T-cell (primary cell): Measurements from ENCODE around the gene FADS2. TPM values are rescaled to one million over a fixed set of nuclear protein-coding genes. Genes with fewer than 3 reads are reported as not detected.
"Not testable (repeated sequence)": the region's sequence is repeated elsewhere in the genome, so short reads cannot be mapped to it uniquely, and the experiment has no call there.

Source experiments
- ATAC-seq, 4 experiments: fragments of 200-7000 bp in 3 of 4; fragments of 150-1000 bp in 1 of 4; cut with Tn5 transposase; replicated peaks in 1 of 4; 1 replicate in 3 of 4; 2 replicates in 1 of 4; pipeline ENCODE4 v1.10.0; 2021; ENCODE audit warnings: moderate library complexity in 3 of 4, mild to moderate bottlenecking in 2 of 4, moderate number of reproducible peaks in 1 of 4
- CTCF ChIA-PET, 2 donors: fragments of 300-600 bp; sonication (Branson Sonifier 250); formaldehyde crosslinking; loops; one replicate each; lab custom pipeline; 2022; ENCODE audit warnings: antibody characterized with exemption in 2 of 2; lab: Charles Lee
- POLR2A ChIA-PET, 2 donors: fragments of 300-600 bp; sonication (Branson Sonifier 250); formaldehyde crosslinking; loops; one replicate each; lab custom pipeline; 2022; ENCODE audit warnings: antibody characterized with exemption in 2 of 2; lab: Charles Lee
- DNase-seq, 35 experiments: peaks; one replicate each; pipeline versions ENCODE4 v3.0.0 to v3.0.0-alpha.2; 2013 to 2023
- H3K27ac ChIP-seq: one replicate; pipeline ENCODE4 v1.5.1; 2013; ENCODE audit warnings: low read length
- H3K27me3 ChIP-seq, 2 experiments: replicated peaks in 1 of 2; 1 replicate in 1 of 2; 2 replicates in 1 of 2; pipeline versions ENCODE4 v1.6.1 to v1.7.0; 2013; ENCODE audit warnings: low read length in 1 of 2, mixed read lengths in 1 of 2; ENCODE audit not compliant: control insufficient read depth in 2 of 2, insufficient read depth in 2 of 2; ENCODE audit errors: extremely low read depth in 1 of 2
- H3K36me3 ChIP-seq, 2 donors: 1 replicate in 1 of 2; 2 replicates in 1 of 2; pipeline versions ENCODE4 v1.6.1 to v1.7.0; 2013; ENCODE audit warnings: low read length in 1 of 2; ENCODE audit not compliant: control insufficient read depth in 2 of 2, insufficient read depth in 1 of 2; ENCODE audit errors: extremely low read depth in 1 of 2
- H3K4me1 ChIP-seq, 2 experiments: 1 replicate in 1 of 2; 2 replicates in 1 of 2; pipeline versions ENCODE4 v1.6.1 to v1.7.0; 2013; ENCODE audit warnings: low read length in 2 of 2, mixed read lengths in 1 of 2; ENCODE audit not compliant: insufficient read depth in 2 of 2, control insufficient read depth in 1 of 2; ENCODE audit errors: extremely low read depth in 1 of 2
- H3K4me3 ChIP-seq, 2 donors: 1 replicate in 1 of 2; 2 replicates in 1 of 2; pipeline versions ENCODE4 v1.5.1 to v1.7.0; 2013; ENCODE audit warnings: mild to moderate bottlenecking in 2 of 2, low read length in 1 of 2, moderate library complexity in 1 of 2; ENCODE audit not compliant: control insufficient read depth in 1 of 2; ENCODE audit errors: extremely low read depth in 1 of 2
- H3K9me3 ChIP-seq: 2 replicates; pipeline ENCODE4 v1.7.0; 2013
- H3K27ac Mint-ChIP-seq, 2 donors: one replicate each; pipeline ENCODE4 v1.8.0; 2020 to 2021; ENCODE audit warnings: mild to moderate bottlenecking in 2 of 2, mixed read lengths in 2 of 2
- H3K27me3 Mint-ChIP-seq, 2 donors: one replicate each; pipeline ENCODE4 v1.8.0; 2021 to 2022; ENCODE audit warnings: mixed read lengths in 2 of 2
- H3K36me3 Mint-ChIP-seq: one replicate; pipeline ENCODE4 v1.8.0; 2021; ENCODE audit warnings: mixed read lengths
- H3K4me1 Mint-ChIP-seq, 3 donors: one replicate each; pipeline ENCODE4 v1.8.0; 2020 to 2022; ENCODE audit warnings: mixed read lengths in 3 of 3, mild to moderate bottlenecking in 1 of 3
- H3K4me3 Mint-ChIP-seq, 3 donors: one replicate each; pipeline ENCODE4 v1.8.0; 2020 to 2022; ENCODE audit warnings: mild to moderate bottlenecking in 3 of 3, mixed read lengths in 3 of 3, moderate library complexity in 3 of 3
- H3K9me3 Mint-ChIP-seq, 3 donors: one replicate each; pipeline ENCODE4 v1.8.0; 2020 to 2022; ENCODE audit warnings: mixed read lengths in 3 of 3
- WGBS: methylation state at CpG from one replicate; pipeline ENCODE4 v1.1.5; 2013; ENCODE audit warnings: missing lambda C conversion rate; ENCODE audit not compliant: insufficient coverage; 5-methylcytosine and 5-hydroxymethylcytosine counted together
- total RNA-seq, 35 experiments: library from RNA in 6 of 35; stranded (reverse) in 6 of 35; fragments of 120-200 nt in 1 of 35; gene quantifications; one replicate each; pipeline versions ENCODE4 v1.2.1 to v1.2.4 and lab custom pipeline; 2013 to 2026

FADS2 gene
- total RNA-seq, 5 donors from 2014 or later (not counting 1 experiment from before 2014, with no cell fraction given): 1.9 to 20.9 (median 2.7) TPM

DNA sequence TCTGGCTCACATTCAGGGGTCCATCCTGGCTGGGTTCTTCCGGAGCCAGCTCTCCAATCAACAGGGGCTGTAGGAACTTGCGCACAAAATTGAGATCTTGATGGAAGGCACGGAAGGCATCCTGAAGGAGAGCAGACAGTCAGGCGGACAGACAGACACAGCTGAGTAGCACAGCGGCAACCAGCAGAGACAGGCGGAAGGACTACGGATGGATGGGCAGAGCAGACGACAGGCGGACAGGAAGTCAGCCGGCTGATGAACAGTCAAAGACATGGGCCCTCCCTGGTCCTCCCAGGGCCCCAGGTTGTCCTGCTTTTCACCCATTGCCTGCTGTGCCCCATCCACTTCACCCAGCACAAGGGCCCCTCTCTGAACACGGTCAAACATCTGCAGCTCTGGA lies 51.9 kb downstream of the FADS2 start:
- Mint-ChIP-seq H3K27ac (no peak overlapping the region), H3K9me3 (no peaks in the 10 kb centered on the region), H3K4me3 (no peak overlapping the region), H3K36me3 (no peaks in the 10 kb centered on the region), H3K4me1 (peaks cover 0 to 4% (median 0%) of the 10 kb centered on the region in 3 donors), H3K27me3 (no peaks in the 10 kb centered on the region)
- no peaks in the 10 kb centered on the region for H3K27me3 ChIP-seq
- DNase-seq (no peak), ATAC-seq (no peak)
- no peak overlapping the region for H3K27ac ChIP-seq
- no peaks in the 10 kb centered on the region for H3K9me3 ChIP-seq
- ChIA-PET CTCF (no interaction called here), POLR2A (no interaction called here)
- no peak overlapping the region for H3K4me3 ChIP-seq
- H3K4me1 ChIP-seq: no peaks in the 10 kb centered on the region
- no peaks in the 10 kb centered on the region for H3K36me3 ChIP-seq
- WGBS: 88% methylated on average over 9 of the region's 11 CpGs

DNA sequence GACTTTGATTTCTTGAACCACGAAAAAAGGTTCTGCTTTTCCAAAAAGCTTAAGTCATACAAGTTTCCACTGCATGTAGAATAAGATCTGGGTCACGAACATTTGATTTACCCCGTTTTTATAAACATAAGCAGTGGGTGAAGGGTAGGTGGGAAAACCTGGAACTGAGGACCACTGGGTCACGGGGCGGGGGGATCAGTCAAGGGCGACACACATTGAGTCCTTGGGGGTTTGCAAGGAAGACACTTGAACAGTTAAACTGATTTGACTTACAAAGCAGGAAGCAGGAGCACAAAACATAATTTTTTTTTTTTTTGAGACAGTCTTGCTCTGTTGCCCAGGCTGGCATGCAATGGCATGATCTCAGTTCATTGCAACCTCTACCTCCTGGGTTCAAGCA lies 52.4 kb downstream of the FADS2 start:
- Histone ChIP-seq H3K4me1 (no peaks in the 10 kb centered on the region), H3K4me3 (no peak overlapping the region), H3K27ac (no peak overlapping the region), H3K27me3 (no peaks in the 10 kb centered on the region), H3K9me3 (no peaks in the 10 kb centered on the region), H3K36me3 (no peaks in the 10 kb centered on the region)
- no peak for DNase-seq
- Mint-ChIP-seq H3K36me3 (no peaks in the 10 kb centered on the region), H3K27ac (no peak overlapping the region), H3K27me3 (no peaks in the 10 kb centered on the region), H3K9me3 (no peaks in the 10 kb centered on the region), H3K4me1 (peaks cover 0 to 4% (median 0%) of the 10 kb centered on the region in 3 donors), H3K4me3 (no peak overlapping the region)
- CTCF ChIA-PET: no interaction called here
- WGBS: 92% methylated on average over 3 of the region's 6 CpGs
- POLR2A ChIA-PET: no interaction called here
- ATAC-seq: no peak

DNA sequence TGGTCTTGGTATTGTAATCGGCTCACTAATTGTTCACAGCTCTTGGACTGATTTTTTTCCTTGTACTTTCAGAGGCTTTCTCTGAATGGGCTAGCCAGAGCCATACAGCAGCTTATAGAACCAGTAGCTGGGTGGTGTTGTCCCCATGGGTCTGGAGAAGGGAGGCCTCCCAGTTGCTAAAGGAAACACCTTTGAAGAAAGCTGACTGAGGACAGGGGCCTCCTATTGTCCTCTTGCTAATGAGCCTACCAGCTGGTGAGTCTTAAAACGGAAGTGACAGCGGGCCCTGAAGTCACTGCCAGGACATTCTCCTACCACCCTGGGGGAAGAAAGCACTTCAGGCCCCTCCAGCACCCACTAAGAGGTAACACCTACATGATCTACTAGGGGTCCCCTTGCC lies 53.3 kb downstream of the FADS2 start:
- Mint-ChIP-seq H3K27ac (no peak overlapping the region), H3K27me3 (no peaks in the 10 kb centered on the region), H3K9me3 (no peaks in the 10 kb centered on the region), H3K36me3 (no peaks in the 10 kb centered on the region), H3K4me3 (no peak overlapping the region), H3K4me1 (peaks cover 0 to 4% (median 0%) of the 10 kb centered on the region in 3 donors)
- POLR2A ChIA-PET: no interaction called here
- peaks cover 0 to 5% of the 10 kb centered on the region in 2 experiments for H3K27me3 ChIP-seq
- WGBS: no CpG with 5 or more reads among the region's 3 CpGs
- no peak for ATAC-seq
- H3K36me3 ChIP-seq: no peaks in the 10 kb centered on the region
- no peak overlapping the region for H3K27ac ChIP-seq
- no peaks in the 10 kb centered on the region for H3K4me1 ChIP-seq
- CTCF ChIA-PET: interaction anchor here in 1 of 2 donors (1.1 to 1.2 kb wide), 2 partner anchors 17 to 84 kb away, joined by 3 to 6 read pairs; no protein-coding TSS in a partner anchor
- H3K4me3 ChIP-seq: no peak overlapping the region
- H3K9me3 ChIP-seq: no peaks in the 10 kb centered on the region
- DNase-seq: no peak

DNA sequence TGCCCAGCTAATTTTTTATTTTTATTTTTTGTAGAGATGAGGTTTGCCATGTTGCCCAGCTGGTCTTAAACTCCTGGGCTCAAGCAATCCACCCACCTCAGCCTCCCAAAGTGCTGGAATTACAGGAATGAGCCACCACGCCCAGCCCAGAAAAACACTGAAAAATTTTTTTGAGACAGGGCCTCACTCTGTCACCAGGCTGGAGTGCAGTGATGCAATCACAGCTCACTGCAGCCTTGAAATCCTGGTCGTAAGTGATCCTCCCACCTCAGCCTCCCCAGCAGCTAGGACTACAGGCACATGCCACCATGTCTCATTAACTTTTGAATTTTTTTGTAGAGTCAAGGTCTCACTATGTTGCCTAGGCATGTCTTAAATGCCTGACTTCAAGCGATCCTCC lies 54.2 kb downstream of the FADS2 start:
- H3K4me1 ChIP-seq, H3K27me3 ChIP-seq, H3K4me3 Mint-ChIP-seq, H3K27ac Mint-ChIP-seq, H3K9me3 Mint-ChIP-seq, H3K9me3 ChIP-seq, H3K36me3 Mint-ChIP-seq, POLR2A ChIA-PET, DNase-seq, H3K4me3 ChIP-seq, H3K27ac ChIP-seq, ATAC-seq, H3K4me1 Mint-ChIP-seq, H3K36me3 ChIP-seq, H3K27me3 Mint-ChIP-seq: not testable (repeated sequence)
- 93% methylated on average over 1 of the region's 3 CpGs for WGBS
- CTCF ChIA-PET: interaction anchor here in 1 of 2 donors (1.2 kb wide), 1 partner anchor 85 kb away, joined by 6 read pairs; no protein-coding TSS in a partner anchor

DNA sequence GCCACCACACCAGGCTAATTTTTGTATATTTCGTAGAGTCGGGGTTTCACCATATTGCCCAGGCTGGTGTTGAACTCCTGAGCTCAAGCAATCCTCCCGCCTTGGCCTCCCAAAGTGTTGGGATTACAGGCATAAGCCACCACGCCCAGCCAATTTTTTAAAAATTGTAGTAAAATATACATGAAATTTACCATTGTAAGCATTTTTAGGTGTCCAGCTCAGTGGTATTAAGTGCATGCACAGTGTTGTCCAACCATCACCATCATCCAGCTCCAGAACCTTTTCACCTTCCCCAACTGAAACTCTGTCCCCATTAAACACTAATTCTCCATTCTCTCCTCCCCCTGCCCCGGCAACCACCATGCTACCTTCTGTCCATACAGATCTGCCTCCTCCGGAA lies 54.8 kb downstream of the FADS2 start:
- Mint-ChIP-seq H3K36me3 (no peaks in the 10 kb centered on the region), H3K9me3 (no peaks in the 10 kb centered on the region), H3K27ac (no peak overlapping the region), H3K4me1 (peaks cover 0 to 4% (median 0%) of the 10 kb centered on the region in 3 donors), H3K4me3 (no peak overlapping the region), H3K27me3 (no peaks in the 10 kb centered on the region)
- Histone ChIP-seq H3K4me1 (no peaks in the 10 kb centered on the region), H3K27ac (no peak overlapping the region), H3K9me3 (no peaks in the 10 kb centered on the region), H3K36me3 (no peaks in the 10 kb centered on the region), H3K27me3 (peaks cover 0 to 5% of the 10 kb centered on the region in 2 experiments), H3K4me3 (no peak overlapping the region)
- no peak for DNase-seq
- whole genome bisulfite sequencing: 47% methylated on average over 2 of the region's 6 CpGs
- ATAC-seq: no peak
- ChIA-PET CTCF (no interaction called here), POLR2A (no interaction called here)

DNA sequence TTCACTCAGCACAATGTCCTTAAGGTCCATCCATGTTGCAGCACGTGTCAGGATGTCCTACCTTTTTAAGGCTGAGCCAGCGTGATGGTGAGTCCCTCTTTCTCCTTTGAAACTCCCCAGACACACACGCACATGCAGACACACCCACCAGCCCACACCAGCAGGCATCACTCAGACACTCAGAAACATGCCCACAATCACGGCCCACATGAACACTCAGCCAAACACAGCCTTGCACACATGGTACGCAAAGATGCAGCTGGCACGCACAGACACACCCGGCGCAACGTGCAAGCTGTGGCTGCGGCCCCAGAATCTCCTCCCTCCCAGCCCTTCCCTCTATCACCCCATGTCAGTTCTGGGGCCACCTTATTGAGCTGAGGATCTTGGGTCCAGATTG lies 55.2 kb downstream of the FADS2 start:
- Mint-ChIP-seq H3K36me3 (no peaks in the 10 kb centered on the region), H3K27ac (no peak overlapping the region), H3K27me3 (no peaks in the 10 kb centered on the region), H3K4me3 (no peak overlapping the region), H3K4me1 (peaks cover 0 to 4% (median 0%) of the 10 kb centered on the region in 3 donors), H3K9me3 (no peaks in the 10 kb centered on the region)
- no peaks in the 10 kb centered on the region for H3K4me1 ChIP-seq
- peaks cover 0 to 7% of the 10 kb centered on the region in 2 experiments for H3K27me3 ChIP-seq
- ChIA-PET POLR2A (no interaction called here), CTCF (no interaction called here)
- no peaks in the 10 kb centered on the region for H3K9me3 ChIP-seq
- H3K36me3 ChIP-seq: no peaks in the 10 kb centered on the region
- H3K4me3 ChIP-seq: no peak overlapping the region
- H3K27ac ChIP-seq: no peak overlapping the region
- WGBS: 87% methylated on average over 10 of the region's 10 CpGs
- DNase-seq: no peak
- no peak for ATAC-seq

DNA sequence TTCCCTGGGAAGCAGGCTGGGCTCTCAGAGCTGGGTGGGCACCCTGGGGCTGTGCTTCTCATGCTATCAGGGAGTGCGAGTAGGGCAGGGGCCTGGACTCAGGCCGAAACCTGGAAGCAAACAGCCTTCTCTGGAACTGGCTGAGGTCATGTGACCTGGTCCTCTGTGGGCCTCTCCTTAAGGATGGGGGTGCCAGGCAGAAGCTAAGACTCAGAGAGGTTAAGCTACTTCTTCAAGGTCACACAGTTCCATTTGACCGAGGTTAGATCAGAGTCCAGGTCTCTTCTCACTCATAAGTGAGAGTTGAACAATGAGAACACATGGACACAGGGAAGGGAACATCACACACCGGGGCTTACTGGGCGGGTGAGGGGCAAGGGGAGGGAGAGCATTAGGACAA lies 55.8 kb downstream of the FADS2 start:
- WGBS: 82% methylated on average over 5 of the region's 5 CpGs
- Histone ChIP-seq H3K27ac (no peak overlapping the region), H3K4me1 (no peaks in the 10 kb centered on the region), H3K4me3 (no peak overlapping the region), H3K36me3 (no peaks in the 10 kb centered on the region), H3K27me3 (peaks cover 0 to 8% of the 10 kb centered on the region in 2 experiments), H3K9me3 (no peaks in the 10 kb centered on the region)
- ATAC-seq (no peak), DNase-seq (no peak)
- ChIA-PET CTCF (interaction anchor here in 1 of 2 donors (0.7 kb wide), 1 partner anchor 14 kb away, joined by 3 read pairs; no protein-coding TSS in a partner anchor), POLR2A (no interaction called here)
- peaks cover 0 to 4% (median 0%) of the 10 kb centered on the region in 3 donors for H3K4me1 Mint-ChIP-seq
- no peaks in the 10 kb centered on the region for H3K27me3 Mint-ChIP-seq
- H3K27ac Mint-ChIP-seq: no peak overlapping the region
- H3K9me3 Mint-ChIP-seq: no peaks in the 10 kb centered on the region
- no peak overlapping the region for H3K4me3 Mint-ChIP-seq
- no peaks in the 10 kb centered on the region for H3K36me3 Mint-ChIP-seq
